Astrocyte (in vitro differentiated cells and primary cell): ENCODE data around the gene CARD11. TPM values are rescaled to one million over a fixed set of nuclear protein-coding genes. Genes with fewer than 3 reads are reported as not detected.

Experiments
- DNase-seq: peaks from one replicate; pipeline ENCODE4 v3.0.0-alpha.2; 2010; ENCODE audit warnings: low read depth
- FAIRE-seq: peaks from 2 replicates; lab custom pipeline; 2011; peaks lifted over from hg19 to GRCh38; lab: Jason Lieb, UNC
- H2AFZ ChIP-seq: 2 replicates; pipeline ENCODE4 v1.6.0; 2012; ENCODE audit warnings: low read depth, low read length, inconsistent platforms
- H3K27ac ChIP-seq: 2 replicates; pipeline ENCODE4 v1.5.1; 2011; ENCODE audit warnings: low read depth, low read length, inconsistent platforms
- H3K27me3 ChIP-seq: 2 replicates; pipeline ENCODE4 v1.6.0; 2011; ENCODE audit warnings: low read length, inconsistent platforms; ENCODE audit not compliant: insufficient read depth
- H3K36me3 ChIP-seq: 2 replicates; pipeline ENCODE4 v1.5.1; 2011; ENCODE audit warnings: low read length, inconsistent platforms; ENCODE audit not compliant: insufficient read depth
- H3K4me1 ChIP-seq: 2 replicates; pipeline ENCODE4 v1.5.1; 2011; ENCODE audit warnings: low read length, inconsistent platforms; ENCODE audit not compliant: insufficient read depth
- H3K4me2 ChIP-seq: 2 replicates; pipeline ENCODE4 v1.6.0; 2012; ENCODE audit warnings: low read length, inconsistent platforms
- H3K4me3 ChIP-seq: 2 replicates; pipeline ENCODE4 v1.5.1; 2011; ENCODE audit warnings: low read depth, mild to moderate bottlenecking, low read length, inconsistent platforms; ENCODE audit not compliant: insufficient read depth
- H3K79me2 ChIP-seq: 2 replicates; pipeline ENCODE4 v1.6.0; 2012; ENCODE audit warnings: mild to moderate bottlenecking, low read length, inconsistent platforms; ENCODE audit not compliant: insufficient read depth
- H3K9ac ChIP-seq: 2 replicates; pipeline ENCODE4 v1.6.0; 2012; ENCODE audit warnings: mild to moderate bottlenecking, low read length, inconsistent platforms
- H3K9me3 ChIP-seq: 2 replicates; pipeline ENCODE4 v1.5.1; 2012; ENCODE audit warnings: low read depth, mild to moderate bottlenecking, low read length, inconsistent platforms; ENCODE audit not compliant: insufficient read depth
- H4K20me1 ChIP-seq: 2 replicates; pipeline ENCODE4 v1.6.0; 2012; ENCODE audit warnings: low read length, inconsistent platforms; ENCODE audit not compliant: insufficient read depth
- H3K27ac Mint-ChIP-seq: one replicate; pipeline ENCODE4 v1.8.0; 2021; ENCODE audit warnings: mild to moderate bottlenecking, mixed read lengths; ENCODE audit not compliant: unreplicated experiment
- H3K27me3 Mint-ChIP-seq: one replicate; pipeline ENCODE4 v1.8.0; 2021; ENCODE audit warnings: low read depth, mixed read lengths; ENCODE audit not compliant: unreplicated experiment
- H3K36me3 Mint-ChIP-seq: one replicate; pipeline ENCODE4 v1.8.0; 2021; ENCODE audit warnings: low read depth, mixed read lengths; ENCODE audit not compliant: unreplicated experiment
- H3K4me1 Mint-ChIP-seq: one replicate; pipeline ENCODE4 v1.8.0; 2021; ENCODE audit warnings: low read depth, mixed read lengths; ENCODE audit not compliant: unreplicated experiment
- H3K4me3 Mint-ChIP-seq: one replicate; pipeline ENCODE4 v1.8.0; 2021; ENCODE audit warnings: mild to moderate bottlenecking, moderate library complexity, mixed read lengths; ENCODE audit not compliant: unreplicated experiment
- H3K9me3 Mint-ChIP-seq: one replicate; pipeline ENCODE4 v1.8.0; 2021; ENCODE audit warnings: mild to moderate bottlenecking, mixed read lengths; ENCODE audit not compliant: unreplicated experiment
- EZH2 ChIP-seq: IDR thresholded peaks from 2 replicates; pipeline ENCODE4 v1.6.1; 2012; ENCODE audit warnings: mild to moderate bottlenecking, low read length, inconsistent platforms; ENCODE audit not compliant: insufficient read depth
- total RNA-seq: library from RNA; stranded (reverse); gene quantifications from 2 replicates; pipeline ENCODE4 v1.2.1, GENCODE V29; 2021
- TF ChIP-seq, protein P1 (sequence below): IDR thresholded peaks from 2 replicates; pipeline ENCODE4 v1.5.1; 2011; ENCODE audit warnings: low read depth, mild to moderate bottlenecking, inconsistent platforms, low read length, moderate library complexity; ENCODE audit not compliant: insufficient read depth

CARD11 gene
- total RNA-seq, 1 donor from 2014 or later, result 9.5 TPM

DNA sequence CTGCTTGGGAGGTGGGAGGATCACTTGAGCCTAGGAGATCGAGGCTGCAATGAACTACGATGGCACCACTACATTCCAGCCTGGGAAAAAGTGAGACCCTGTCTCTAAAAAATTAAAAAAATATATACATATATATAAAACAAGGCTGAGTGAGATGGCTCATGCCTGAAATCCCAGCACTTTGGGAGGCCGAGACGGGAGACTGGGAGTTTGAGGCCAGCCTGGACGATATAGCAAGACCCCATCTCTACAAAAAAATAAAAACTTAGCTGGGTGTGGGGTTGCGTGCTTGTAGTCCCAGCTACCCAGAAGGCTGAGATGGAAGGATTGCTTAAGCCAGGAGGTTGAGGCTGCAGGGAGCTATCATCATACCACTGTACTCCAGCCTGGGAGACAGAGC is 87.6 kb downstream of the CARD11 start:
- H3K27me3 ChIP-seq, result no peaks in the 10 kb centered on the region
- no peak for DNase-seq
- H3K4me2 ChIP-seq, result no peak overlapping the region
- H3K27me3 Mint-ChIP-seq, result peaks cover 5% of the 10 kb centered on the region
- no peak for TF ChIP-seq EZH2
- TF ChIP-seq, protein P1, sequence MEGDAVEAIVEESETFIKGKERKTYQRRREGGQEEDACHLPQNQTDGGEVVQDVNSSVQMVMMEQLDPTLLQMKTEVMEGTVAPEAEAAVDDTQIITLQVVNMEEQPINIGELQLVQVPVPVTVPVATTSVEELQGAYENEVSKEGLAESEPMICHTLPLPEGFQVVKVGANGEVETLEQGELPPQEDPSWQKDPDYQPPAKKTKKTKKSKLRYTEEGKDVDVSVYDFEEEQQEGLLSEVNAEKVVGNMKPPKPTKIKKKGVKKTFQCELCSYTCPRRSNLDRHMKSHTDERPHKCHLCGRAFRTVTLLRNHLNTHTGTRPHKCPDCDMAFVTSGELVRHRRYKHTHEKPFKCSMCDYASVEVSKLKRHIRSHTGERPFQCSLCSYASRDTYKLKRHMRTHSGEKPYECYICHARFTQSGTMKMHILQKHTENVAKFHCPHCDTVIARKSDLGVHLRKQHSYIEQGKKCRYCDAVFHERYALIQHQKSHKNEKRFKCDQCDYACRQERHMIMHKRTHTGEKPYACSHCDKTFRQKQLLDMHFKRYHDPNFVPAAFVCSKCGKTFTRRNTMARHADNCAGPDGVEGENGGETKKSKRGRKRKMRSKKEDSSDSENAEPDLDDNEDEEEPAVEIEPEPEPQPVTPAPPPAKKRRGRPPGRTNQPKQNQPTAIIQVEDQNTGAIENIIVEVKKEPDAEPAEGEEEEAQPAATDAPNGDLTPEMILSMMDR, result no peak
- H2AFZ ChIP-seq, result no peak overlapping the region
- no peak overlapping the region for H3K27ac Mint-ChIP-seq
- H3K4me3 ChIP-seq, result no peak overlapping the region
- H3K9me3 ChIP-seq, result no peaks in the 10 kb centered on the region
- H3K9me3 Mint-ChIP-seq, result peaks cover 1% of the 10 kb centered on the region
- no peak overlapping the region for H3K27ac ChIP-seq
- no peak overlapping the region for H3K4me3 Mint-ChIP-seq
- peaks cover 4% of the 10 kb centered on the region for H3K4me1 ChIP-seq
- H3K36me3 Mint-ChIP-seq, result peaks cover 3% of the 10 kb centered on the region
- FAIRE-seq, result no peak
- H3K36me3 ChIP-seq, result no peaks in the 10 kb centered on the region
- peaks cover 3% of the 10 kb centered on the region for H3K4me1 Mint-ChIP-seq
- no peaks in the 10 kb centered on the region for H3K79me2 ChIP-seq
- no peak overlapping the region for H3K9ac ChIP-seq
- H4K20me1 ChIP-seq, result no peaks in the 10 kb centered on the region

DNA sequence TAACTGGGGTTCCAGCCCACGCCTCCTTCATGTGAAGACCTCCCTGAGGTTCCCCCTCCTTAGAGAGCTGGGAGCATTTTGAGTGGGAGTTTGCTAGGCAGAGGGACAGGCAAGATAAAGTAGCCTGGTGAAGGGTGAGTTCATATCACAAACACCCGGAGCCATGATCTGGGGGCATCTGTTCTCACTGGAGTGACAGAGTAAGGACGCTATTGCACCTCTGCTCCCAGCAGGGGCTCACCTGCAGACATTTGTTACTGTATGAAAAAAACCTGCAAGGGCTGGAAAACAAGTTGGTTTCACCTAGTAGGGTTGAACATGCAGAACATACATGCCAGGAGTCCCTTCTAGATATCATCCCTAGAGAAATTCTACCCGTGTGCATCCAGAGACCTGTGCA is 88.4 kb downstream of the CARD11 start:
- no peak for DNase-seq
- Mint-ChIP-seq H3K27ac (no peak overlapping the region), H3K4me3 (no peak overlapping the region), H3K36me3 (peaks cover 3% of the 10 kb centered on the region), H3K27me3 (peaks cover 5% of the 10 kb centered on the region), H3K9me3 (peaks cover 1% of the 10 kb centered on the region), H3K4me1 (peaks cover 3% of the 10 kb centered on the region)
- no peak overlapping the region for H3K27ac ChIP-seq
- H3K36me3 ChIP-seq, result no peaks in the 10 kb centered on the region
- no peaks in the 10 kb centered on the region for H4K20me1 ChIP-seq
- no peaks in the 10 kb centered on the region for H3K79me2 ChIP-seq
- no peak overlapping the region for H3K4me2 ChIP-seq
- no peak overlapping the region for H3K4me3 ChIP-seq
- TF ChIP-seq, protein P1, result no peak
- TF ChIP-seq EZH2, result no peak
- H2AFZ ChIP-seq, result no peak overlapping the region
- FAIRE-seq, result no peak
- no peak overlapping the region for H3K9ac ChIP-seq
- H3K27me3 ChIP-seq, result no peaks in the 10 kb centered on the region
- H3K9me3 ChIP-seq, result no peaks in the 10 kb centered on the region
- peaks cover 4% of the 10 kb centered on the region for H3K4me1 ChIP-seq

DNA sequence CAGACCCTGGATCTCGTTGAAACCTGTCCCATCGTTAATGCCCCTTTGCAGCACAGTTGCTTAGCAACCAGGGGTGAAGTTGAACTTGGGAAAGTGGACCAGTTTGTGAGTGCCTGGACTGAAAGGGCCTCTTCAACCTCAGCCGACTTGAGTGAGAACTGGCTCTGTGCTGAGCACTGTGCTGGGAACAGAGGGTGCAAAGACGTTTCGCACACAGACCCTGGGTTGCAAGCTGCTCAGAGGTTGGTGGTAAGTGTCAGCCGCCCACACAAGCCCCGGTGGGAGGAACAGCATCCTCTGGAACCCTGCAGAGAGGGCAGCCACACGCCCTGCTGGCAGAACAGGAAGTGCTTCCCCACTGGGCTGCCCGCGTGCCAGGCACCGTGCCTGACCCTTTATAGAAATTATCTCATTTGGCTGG is 89.2 kb downstream of the CARD11 start:
- H3K27ac ChIP-seq, result no peak overlapping the region
- H3K36me3 ChIP-seq, result no peaks in the 10 kb centered on the region
- no peaks in the 10 kb centered on the region for H3K27me3 ChIP-seq
- Mint-ChIP-seq H3K27ac (no peak overlapping the region), H3K36me3 (peaks cover 3% of the 10 kb centered on the region), H3K4me3 (no peak overlapping the region), H3K27me3 (peaks cover 5% of the 10 kb centered on the region), H3K4me1 (peaks cover 3% of the 10 kb centered on the region), H3K9me3 (peaks cover 1% of the 10 kb centered on the region)
- H2AFZ ChIP-seq, result no peak overlapping the region
- H3K9ac ChIP-seq, result no peak overlapping the region
- no peaks in the 10 kb centered on the region for H4K20me1 ChIP-seq
- no peak overlapping the region for H3K4me2 ChIP-seq
- H3K4me1 ChIP-seq, result peaks cover 4% of the 10 kb centered on the region
- H3K9me3 ChIP-seq, result no peaks in the 10 kb centered on the region
- H3K4me3 ChIP-seq, result no peak overlapping the region
- FAIRE-seq (no peak), DNase-seq (no peak)
- TF ChIP-seq, protein P1, result no peak
- TF ChIP-seq EZH2, result no peak
- no peaks in the 10 kb centered on the region for H3K79me2 ChIP-seq
